Esophagus muscularis mucosa (tissue), 3 donors: ENCODE measurements around the gene OR10C1.

ENCODE experiments used
- POLR2AphosphoS5 ChIP-seq, 2 donors: sonication (generic); formaldehyde crosslinking; IDR thresholded peaks; one replicate each; pipeline ENCODE4 v1.6.1; 2017; ENCODE audit warnings: antibody characterized with exemption in 2 of 2
- TF ChIP-seq, protein P1 (sequence below), 3 experiments: fragments of 200-600 bp in 2 of 3; fragments of 450-650 bp in 1 of 3; sonication (generic) in 2 of 3; IDR thresholded peaks; one replicate each; pipeline ENCODE4 v1.5.1; 2017 to 2019; ENCODE audit warnings: antibody characterized with exemption in 3 of 3, mild to moderate bottlenecking in 2 of 3, moderate library complexity in 1 of 3

DNA sequence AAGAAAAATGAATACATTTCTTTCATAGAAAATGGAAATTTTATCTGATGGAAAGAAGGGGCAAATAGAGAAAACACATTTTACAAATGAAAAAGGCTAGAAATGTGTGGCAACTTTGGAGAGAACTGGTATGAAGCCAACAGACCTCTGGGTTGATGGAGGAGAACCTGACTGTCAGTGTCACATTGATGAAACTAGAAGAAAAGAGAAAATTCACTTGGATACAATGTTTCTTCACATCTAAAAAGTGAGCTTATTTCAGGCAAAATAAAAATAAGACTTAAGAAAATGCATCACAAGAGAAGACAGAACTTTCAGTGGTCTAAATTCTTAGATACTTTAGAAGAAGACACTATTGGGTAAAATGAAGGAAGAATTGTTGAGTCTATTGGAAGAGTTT lies 43.8 kb upstream of the OR10C1 start, which contains the start of gene OR12D2:
- TF ChIP-seq, protein P1, sequence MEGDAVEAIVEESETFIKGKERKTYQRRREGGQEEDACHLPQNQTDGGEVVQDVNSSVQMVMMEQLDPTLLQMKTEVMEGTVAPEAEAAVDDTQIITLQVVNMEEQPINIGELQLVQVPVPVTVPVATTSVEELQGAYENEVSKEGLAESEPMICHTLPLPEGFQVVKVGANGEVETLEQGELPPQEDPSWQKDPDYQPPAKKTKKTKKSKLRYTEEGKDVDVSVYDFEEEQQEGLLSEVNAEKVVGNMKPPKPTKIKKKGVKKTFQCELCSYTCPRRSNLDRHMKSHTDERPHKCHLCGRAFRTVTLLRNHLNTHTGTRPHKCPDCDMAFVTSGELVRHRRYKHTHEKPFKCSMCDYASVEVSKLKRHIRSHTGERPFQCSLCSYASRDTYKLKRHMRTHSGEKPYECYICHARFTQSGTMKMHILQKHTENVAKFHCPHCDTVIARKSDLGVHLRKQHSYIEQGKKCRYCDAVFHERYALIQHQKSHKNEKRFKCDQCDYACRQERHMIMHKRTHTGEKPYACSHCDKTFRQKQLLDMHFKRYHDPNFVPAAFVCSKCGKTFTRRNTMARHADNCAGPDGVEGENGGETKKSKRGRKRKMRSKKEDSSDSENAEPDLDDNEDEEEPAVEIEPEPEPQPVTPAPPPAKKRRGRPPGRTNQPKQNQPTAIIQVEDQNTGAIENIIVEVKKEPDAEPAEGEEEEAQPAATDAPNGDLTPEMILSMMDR (IDR thresholded peaks at IDR 0.05): no peak
- TF ChIP-seq POLR2AphosphoS5 (IDR thresholded peaks at IDR 0.05): no peak
